HG03354 (cell line): ENCODE results near the gene DNMT3B.
"Not testable (repeated sequence)": the region's sequence is repeated elsewhere in the genome, so short reads cannot be mapped to it uniquely, and the experiment has no call there.

ENCODE experiments used
- ATAC-seq: cut with Tn5 transposase; IDR thresholded peaks from one replicate; pipeline ENCODE4 v1.9.1; 2021; ENCODE audit warnings: mild to moderate bottlenecking; ENCODE audit not compliant: unreplicated experiment, poor library complexity, severe bottlenecking

The DNMT3B gene

GRCh38 chr20:32761831-32762753 lies at the start of gene DNMT3B:
Gene DNMT3B, plus strand, starts transcription at chr20:32762385. Its CDS starts 17,939 bp downstream, at chr20:32780324.
- peak; percentile 72 for ATAC-seq

GRCh38 chr20:32718749-32719348 lies 43.3 kb upstream of the DNMT3B start:
- no peak for ATAC-seq

GRCh38 chr20:32727683-32728082 lies 34.5 kb upstream of the DNMT3B start:
- ATAC-seq = no peak

GRCh38 chr20:32728435-32728834 lies 33.8 kb upstream of the DNMT3B start:
- not testable (repeated sequence) for ATAC-seq

- not testable (repeated sequence) for ATAC-seq
Measured at GRCh38 chr20:32729334-32729733, 32.9 kb upstream of the DNMT3B start.

GRCh38 chr20:32731882-32732266 lies 30.3 kb upstream of the DNMT3B start:
- ATAC-seq = no peak

GRCh38 chr20:32737371-32738223 lies 24.6 kb upstream of the DNMT3B start:
- no peak for ATAC-seq

GRCh38 chr20:32741151-32741550 lies 21.0 kb upstream of the DNMT3B start:
- no peak for ATAC-seq

- ATAC-seq = peak; percentile 24
Measured at GRCh38 chr20:32742322-32743236, 19.6 kb upstream of the DNMT3B start.

- peak; percentile 62 for ATAC-seq
Measured at GRCh38 chr20:32743237-32744112, 18.7 kb upstream of the DNMT3B start, which contains the start of gene COMMD7. Gene COMMD7, minus strand, starts transcription at chr20:32743467. Its CDS starts 76 bp downstream, at chr20:32743391.

GRCh38 chr20:32749914-32750637 lies 12.1 kb upstream of the DNMT3B start:
- ATAC-seq = no peak

GRCh38 chr20:32751293-32751692 lies 10.9 kb upstream of the DNMT3B start:
- no peak for ATAC-seq

GRCh38 chr20:32751702-32752457 lies 10.3 kb upstream of the DNMT3B start:
- ATAC-seq = no peak

GRCh38 chr20:32752458-32753250 lies 9.5 kb upstream of the DNMT3B start:
- no peak for ATAC-seq

- ATAC-seq = no peak
Measured at GRCh38 chr20:32753731-32754130, 8.5 kb upstream of the DNMT3B start.

GRCh38 chr20:32756156-32756555 lies 6.0 kb upstream of the DNMT3B start:
- ATAC-seq = no peak
